ENCODE data around the gene TRIM42. TPM values are rescaled to one million over a fixed set of nuclear protein-coding genes. Genes with fewer than 3 reads are reported as not detected.

The TRIM42 gene
- total RNA-seq, 1 experiment from 2014 or later, result not detected

GRCh38 chr3:140736863-140737460 is 59.1 kb downstream of the TRIM42 start:
- no peak overlapping the region for H3K9ac ChIP-seq (ENCODE audit: low read length)
- ChIA-PET CTCF (no interaction called here), POLR2A (no interaction called here), RAD21 (ENCODE audit: low non-redundant PET in 1 of 2, low total read pairs in 2 of 2, uncharacterized antibody in 2 of 2, unreplicated experiment in 2 of 2) (no interaction called here)
- no peaks in the 10 kb centered on the region for H3K36me3 ChIP-seq (ENCODE audit: control insufficient read depth in 1 of 2, insufficient read depth in 2 of 2, low read length in 2 of 2)
- no peaks in the 10 kb centered on the region for H4K20me1 ChIP-seq (ENCODE audit: insufficient read depth)
- ATAC-seq (peak; percentile 63), DNase-seq (ENCODE audit: low read depth, low spot score) (no peak)
- no peak overlapping the region for H2AFZ ChIP-seq (ENCODE audit: low read depth, low read length, poor library complexity, severe bottlenecking)
- H3K27ac ChIP-seq (ENCODE audit: low read depth, low read length), result no peak overlapping the region
- no peaks in the 10 kb centered on the region for H3K9me3 ChIP-seq (ENCODE audit: control insufficient read depth in 1 of 2, insufficient read depth in 1 of 2, low read depth in 1 of 2, low read length in 2 of 2)
- TF ChIP-seq CTCF (IDR thresholded peaks at IDR 0.05 in 2 of 3, conservative IDR thresholded peaks at IDR 0.05 in 1 of 3; ENCODE audit: borderline replicate concordance in 1 of 3, insufficient read depth in 1 of 3, low read depth in 2 of 3, low read length in 2 of 3), result peak; percentile 24 to 52 (median 35); a peak in 4 of 6 replicates
- no peak for TF ChIP-seq ZBTB33 (IDR thresholded peaks at IDR 0.05; ENCODE audit: extremely low read depth, insufficient replicate concordance, low read length)
- TF ChIP-seq RAD21 (IDR thresholded peaks at IDR 0.05; ENCODE audit: low read depth), result peak; percentile 65
- intact Hi-C loops (cut with micrococcal nuclease), result loop anchor here (1.0 to 2.0 kb wide), 2 partner anchors 609 to 800 kb away; no protein-coding TSS in a partner anchor
- no peak overlapping the region for H3K4me2 ChIP-seq (ENCODE audit: low read length)
- H3K4me3 ChIP-seq (replicated peaks in 1 of 2; ENCODE audit: low read depth in 1 of 2, low read length in 2 of 2), result no peak overlapping the region
- H3K27me3 ChIP-seq (ENCODE audit: insufficient read depth, low read length), result peaks cover 49% of the 10 kb centered on the region
- no TSS peak for BruUV-seq (replicated peaks)
- no peaks in the 10 kb centered on the region for H3K4me1 ChIP-seq (ENCODE audit: control insufficient read depth in 1 of 2, insufficient read depth in 2 of 2, low read length in 2 of 2)
- H3K79me2 ChIP-seq (ENCODE audit: insufficient read depth, low read length), result no peaks in the 10 kb centered on the region
- H3K9me2 ChIP-seq (ENCODE audit: insufficient read depth), result no peaks in the 10 kb centered on the region

GRCh38 chr3:140742116-140742515 is 64.3 kb downstream of the TRIM42 start:
- no peaks in the 10 kb centered on the region for H3K79me2 ChIP-seq (ENCODE audit: insufficient read depth, low read length)
- ChIA-PET POLR2A (no interaction called here), CTCF (no interaction called here), RAD21 (ENCODE audit: low non-redundant PET in 1 of 2, low total read pairs in 2 of 2, uncharacterized antibody in 2 of 2, unreplicated experiment in 2 of 2) (no interaction called here)
- H3K9ac ChIP-seq (ENCODE audit: low read length), result no peak overlapping the region
- H3K4me3 ChIP-seq (replicated peaks in 1 of 2; ENCODE audit: low read depth in 1 of 2, low read length in 2 of 2), result no peak overlapping the region
- H3K27ac ChIP-seq (ENCODE audit: low read depth, low read length), result no peak overlapping the region
- no peaks in the 10 kb centered on the region for H4K20me1 ChIP-seq (ENCODE audit: insufficient read depth)
- H3K36me3 ChIP-seq (ENCODE audit: control insufficient read depth in 1 of 2, insufficient read depth in 2 of 2, low read length in 2 of 2), result no peaks in the 10 kb centered on the region
- no peaks in the 10 kb centered on the region for H3K9me3 ChIP-seq (ENCODE audit: control insufficient read depth in 1 of 2, insufficient read depth in 1 of 2, low read depth in 1 of 2, low read length in 2 of 2)
- H3K4me2 ChIP-seq (ENCODE audit: low read length), result no peak overlapping the region
- intact Hi-C loops (cut with micrococcal nuclease), result no loop called here
- DNase-seq (ENCODE audit: low read depth, low spot score) (no peak), ATAC-seq (no peak)
- peaks cover 41% of the 10 kb centered on the region for H3K27me3 ChIP-seq (ENCODE audit: insufficient read depth, low read length)
- H3K4me1 ChIP-seq (ENCODE audit: control insufficient read depth in 1 of 2, insufficient read depth in 2 of 2, low read length in 2 of 2), result no peaks in the 10 kb centered on the region
- no peak overlapping the region for H2AFZ ChIP-seq (ENCODE audit: low read depth, low read length, poor library complexity, severe bottlenecking)
- no peaks in the 10 kb centered on the region for H3K9me2 ChIP-seq (ENCODE audit: insufficient read depth)
- BruUV-seq (replicated peaks), result no TSS peak
- TF ChIP-seq ELF1 (IDR thresholded peaks at IDR 0.05; ENCODE audit: borderline replicate concordance, low read depth), result no peak
- TF ChIP-seq SP1 (IDR thresholded peaks at IDR 0.05; ENCODE audit: low read depth), result no peak
- no peak for TF ChIP-seq ZBTB33 (IDR thresholded peaks at IDR 0.05; ENCODE audit: extremely low read depth, insufficient replicate concordance, low read length)
- TF ChIP-seq SRF (IDR thresholded peaks at IDR 0.05; ENCODE audit: low read depth), result no peak
- TF ChIP-seq POLR2AphosphoS5 (IDR thresholded peaks at IDR 0.05; ENCODE audit: low read depth, low read length), result no peak
- no peak for TF ChIP-seq REST (IDR thresholded peaks at IDR 0.05; ENCODE audit: low read depth)

Measured in HCT116 (cell line).